ENCODE results near the gene NCKAP5.
"Not testable (repeated sequence)": the region's sequence is repeated elsewhere in the genome, so short reads cannot be mapped to it uniquely, and the experiment has no call there.

Gene NCKAP5

DNA sequence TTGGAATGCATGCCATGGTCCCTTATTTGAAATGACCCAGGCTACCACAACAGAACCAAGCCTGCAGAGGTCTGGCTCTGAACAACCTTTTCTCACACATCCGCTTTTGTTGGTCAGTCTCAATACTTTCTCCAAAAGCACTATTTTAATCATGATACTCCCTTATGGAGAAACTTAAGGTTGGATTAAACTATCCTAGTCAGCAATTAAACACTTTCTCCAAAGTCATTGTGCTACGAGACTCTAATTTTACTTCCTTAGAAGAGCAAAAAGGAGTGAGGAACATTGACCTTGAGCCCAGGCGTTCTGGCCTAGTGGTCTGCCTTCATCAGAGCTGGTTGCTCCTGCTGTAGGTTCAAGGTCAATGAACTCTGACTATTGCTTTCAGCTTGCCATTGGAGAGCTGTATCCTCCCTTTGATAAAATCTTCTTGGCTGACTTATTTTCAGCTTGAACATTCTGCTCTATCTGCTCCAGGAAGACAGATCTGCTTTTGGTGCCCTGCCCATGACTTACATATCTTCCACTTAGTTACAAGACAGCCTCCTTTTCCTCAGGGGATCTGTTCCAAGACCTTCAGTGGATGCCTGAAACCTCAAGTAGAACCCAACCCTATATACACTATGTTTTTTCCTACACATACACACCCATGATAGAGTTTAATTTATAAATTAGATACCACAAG, 91.2 kb downstream of the NCKAP5 start:
- no peak for TF ChIP-seq SPI1 (IDR thresholded peaks at IDR 0.05; ENCODE audit: borderline replicate concordance, low read depth)
- TF ChIP-seq GABPA (IDR thresholded peaks at IDR 0.05; ENCODE audit: low read depth): no peak
- TF ChIP-seq, protein P1, sequence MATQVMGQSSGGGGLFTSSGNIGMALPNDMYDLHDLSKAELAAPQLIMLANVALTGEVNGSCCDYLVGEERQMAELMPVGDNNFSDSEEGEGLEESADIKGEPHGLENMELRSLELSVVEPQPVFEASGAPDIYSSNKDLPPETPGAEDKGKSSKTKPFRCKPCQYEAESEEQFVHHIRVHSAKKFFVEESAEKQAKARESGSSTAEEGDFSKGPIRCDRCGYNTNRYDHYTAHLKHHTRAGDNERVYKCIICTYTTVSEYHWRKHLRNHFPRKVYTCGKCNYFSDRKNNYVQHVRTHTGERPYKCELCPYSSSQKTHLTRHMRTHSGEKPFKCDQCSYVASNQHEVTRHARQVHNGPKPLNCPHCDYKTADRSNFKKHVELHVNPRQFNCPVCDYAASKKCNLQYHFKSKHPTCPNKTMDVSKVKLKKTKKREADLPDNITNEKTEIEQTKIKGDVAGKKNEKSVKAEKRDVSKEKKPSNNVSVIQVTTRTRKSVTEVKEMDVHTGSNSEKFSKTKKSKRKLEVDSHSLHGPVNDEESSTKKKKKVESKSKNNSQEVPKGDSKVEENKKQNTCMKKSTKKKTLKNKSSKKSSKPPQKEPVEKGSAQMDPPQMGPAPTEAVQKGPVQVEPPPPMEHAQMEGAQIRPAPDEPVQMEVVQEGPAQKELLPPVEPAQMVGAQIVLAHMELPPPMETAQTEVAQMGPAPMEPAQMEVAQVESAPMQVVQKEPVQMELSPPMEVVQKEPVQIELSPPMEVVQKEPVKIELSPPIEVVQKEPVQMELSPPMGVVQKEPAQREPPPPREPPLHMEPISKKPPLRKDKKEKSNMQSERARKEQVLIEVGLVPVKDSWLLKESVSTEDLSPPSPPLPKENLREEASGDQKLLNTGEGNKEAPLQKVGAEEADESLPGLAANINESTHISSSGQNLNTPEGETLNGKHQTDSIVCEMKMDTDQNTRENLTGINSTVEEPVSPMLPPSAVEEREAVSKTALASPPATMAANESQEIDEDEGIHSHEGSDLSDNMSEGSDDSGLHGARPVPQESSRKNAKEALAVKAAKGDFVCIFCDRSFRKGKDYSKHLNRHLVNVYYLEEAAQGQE (IDR thresholded peaks at IDR 0.05; ENCODE audit: insufficient replicate concordance, low read depth): no peak
- no peak for DNase-seq (ENCODE audit: low read depth in 1 of 2, low spot score in 1 of 2)
- no peak overlapping the region for H3K4me3 ChIP-seq (replicated peaks; ENCODE audit: insufficient read depth, low read length)
- H3K27ac ChIP-seq (replicated peaks): no peak overlapping the region
- no peaks in the 10 kb centered on the region for H3K27me3 ChIP-seq (ENCODE audit: insufficient read depth, poor library complexity, severe bottlenecking)

DNA sequence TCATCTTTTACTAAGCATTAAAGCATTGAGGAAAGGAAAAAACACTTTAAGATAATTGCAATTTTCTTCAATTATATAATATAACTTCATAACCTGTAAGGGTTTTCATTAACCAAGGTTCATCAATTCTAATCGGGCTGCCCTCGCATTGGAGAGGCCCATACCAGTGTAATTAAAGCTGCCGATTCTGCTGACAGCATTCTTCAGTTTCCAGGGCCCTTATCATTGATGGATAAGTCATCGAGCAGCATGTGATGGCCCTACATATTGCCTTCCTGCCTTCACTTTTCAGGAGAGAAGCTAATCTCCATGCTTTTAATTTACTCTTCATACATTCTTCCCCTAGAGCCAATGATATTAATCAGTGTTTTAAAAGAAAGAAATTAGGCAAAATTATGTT, 92.0 kb downstream of the NCKAP5 start:
- no peak overlapping the region for H3K4me3 ChIP-seq (replicated peaks; ENCODE audit: insufficient read depth, low read length)
- TF ChIP-seq POLR2AphosphoS5 (IDR thresholded peaks at IDR 0.05; ENCODE audit: low read depth) (no peak), GABPA (IDR thresholded peaks at IDR 0.05; ENCODE audit: low read depth) (no peak), SPI1 (IDR thresholded peaks at IDR 0.05; ENCODE audit: borderline replicate concordance, low read depth) (no peak)
- TF ChIP-seq, protein P1 (IDR thresholded peaks at IDR 0.05; ENCODE audit: insufficient replicate concordance, low read depth): no peak
- TF ChIP-seq, protein P2, sequence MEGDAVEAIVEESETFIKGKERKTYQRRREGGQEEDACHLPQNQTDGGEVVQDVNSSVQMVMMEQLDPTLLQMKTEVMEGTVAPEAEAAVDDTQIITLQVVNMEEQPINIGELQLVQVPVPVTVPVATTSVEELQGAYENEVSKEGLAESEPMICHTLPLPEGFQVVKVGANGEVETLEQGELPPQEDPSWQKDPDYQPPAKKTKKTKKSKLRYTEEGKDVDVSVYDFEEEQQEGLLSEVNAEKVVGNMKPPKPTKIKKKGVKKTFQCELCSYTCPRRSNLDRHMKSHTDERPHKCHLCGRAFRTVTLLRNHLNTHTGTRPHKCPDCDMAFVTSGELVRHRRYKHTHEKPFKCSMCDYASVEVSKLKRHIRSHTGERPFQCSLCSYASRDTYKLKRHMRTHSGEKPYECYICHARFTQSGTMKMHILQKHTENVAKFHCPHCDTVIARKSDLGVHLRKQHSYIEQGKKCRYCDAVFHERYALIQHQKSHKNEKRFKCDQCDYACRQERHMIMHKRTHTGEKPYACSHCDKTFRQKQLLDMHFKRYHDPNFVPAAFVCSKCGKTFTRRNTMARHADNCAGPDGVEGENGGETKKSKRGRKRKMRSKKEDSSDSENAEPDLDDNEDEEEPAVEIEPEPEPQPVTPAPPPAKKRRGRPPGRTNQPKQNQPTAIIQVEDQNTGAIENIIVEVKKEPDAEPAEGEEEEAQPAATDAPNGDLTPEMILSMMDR (IDR thresholded peaks at IDR 0.05; ENCODE audit: insufficient read depth, low read length): no peak

DNA sequence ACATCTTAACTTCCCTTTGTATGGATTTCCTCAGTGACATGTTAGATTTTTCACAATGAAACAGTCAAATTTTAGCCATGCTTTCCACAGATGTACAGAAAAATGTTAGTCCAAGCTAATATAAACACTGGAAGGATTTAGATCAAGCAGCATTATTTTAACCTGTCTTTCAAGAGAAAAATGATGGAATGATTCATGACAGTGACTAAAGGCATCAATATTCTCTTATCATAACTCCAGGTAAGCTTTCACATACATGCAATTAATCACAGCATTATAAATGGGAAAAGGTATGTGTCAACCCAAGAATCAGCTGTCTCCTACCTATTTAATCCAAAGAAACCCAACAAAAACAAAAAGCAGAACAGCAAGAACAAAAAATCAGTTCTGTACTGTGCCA, 92.7 kb downstream of the NCKAP5 start:
- TF ChIP-seq SPI1 (IDR thresholded peaks at IDR 0.05; ENCODE audit: borderline replicate concordance, low read depth): no peak
- TF ChIP-seq, protein P2 (IDR thresholded peaks at IDR 0.05; ENCODE audit: insufficient read depth, low read length): no peak
- Histone ChIP-seq H3K27me3 (ENCODE audit: insufficient read depth, poor library complexity, severe bottlenecking) (no peaks in the 10 kb centered on the region), H3K27ac (replicated peaks) (no peak overlapping the region), H3K4me3 (replicated peaks; ENCODE audit: insufficient read depth, low read length) (no peak overlapping the region)
- DNase-seq (ENCODE audit: low read depth in 1 of 2, low spot score in 1 of 2): no peak

More for the DNA sequence above, 92.0 kb downstream of the NCKAP5 start:
- H3K27ac ChIP-seq (replicated peaks): no peak overlapping the region
- no peaks in the 10 kb centered on the region for H3K27me3 ChIP-seq (ENCODE audit: insufficient read depth, poor library complexity, severe bottlenecking)
- no peak for DNase-seq (ENCODE audit: low read depth in 1 of 2, low spot score in 1 of 2)

DNA sequence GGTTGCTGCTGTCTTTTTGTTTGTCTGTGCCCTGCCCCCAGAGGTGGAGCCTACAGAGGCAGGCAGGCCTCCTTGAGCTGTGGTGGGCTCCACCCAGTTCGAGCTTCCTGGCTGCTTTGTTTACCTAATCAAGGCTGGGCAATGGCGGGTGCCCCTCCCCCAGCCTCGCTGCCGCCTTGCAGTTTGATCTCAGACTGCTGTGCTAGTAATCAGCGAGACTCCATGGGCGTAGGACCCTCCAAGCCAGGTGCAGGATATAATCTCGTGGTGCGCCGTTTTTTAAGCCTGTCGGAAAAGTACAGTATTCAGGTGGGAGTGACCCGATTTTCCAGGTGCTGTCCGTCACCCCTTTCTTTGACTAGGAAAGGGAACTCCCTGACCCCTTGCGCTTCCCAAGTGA, 97.8 kb downstream of the NCKAP5 start:
- DNase-seq (ENCODE audit: low read depth in 1 of 2, low spot score in 1 of 2); H3K4me3 ChIP-seq (replicated peaks; ENCODE audit: insufficient read depth, low read length); H3K27me3 ChIP-seq (ENCODE audit: insufficient read depth, poor library complexity, severe bottlenecking); H3K27ac ChIP-seq (replicated peaks): not testable (repeated sequence)

DNA sequence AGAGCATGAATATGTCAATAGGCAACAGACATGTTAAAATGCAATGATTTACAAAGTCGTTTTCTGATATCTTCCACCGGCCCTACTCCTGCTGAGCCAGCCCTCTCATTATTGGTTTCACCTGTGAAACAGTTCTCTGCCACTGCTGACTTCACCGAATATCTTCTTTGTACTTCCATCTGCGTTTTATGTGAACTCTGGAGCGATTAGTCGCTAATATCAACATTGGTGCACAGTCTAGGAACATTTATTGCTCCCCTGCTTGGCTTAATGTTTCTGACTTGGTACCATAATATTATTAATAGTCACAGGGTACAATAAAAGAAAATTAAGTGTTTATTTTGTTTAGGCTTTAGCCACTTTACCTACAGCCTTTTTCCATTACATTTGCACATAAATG, 105.5 kb downstream of the NCKAP5 start:
- TF ChIP-seq, protein P2 (IDR thresholded peaks at IDR 0.05; ENCODE audit: insufficient read depth, low read length): no peak
- TF ChIP-seq, protein P1 (IDR thresholded peaks at IDR 0.05; ENCODE audit: insufficient replicate concordance, low read depth): no peak
- TF ChIP-seq POLR2AphosphoS5 (IDR thresholded peaks at IDR 0.05; ENCODE audit: low read depth) (no peak), GABPA (IDR thresholded peaks at IDR 0.05; ENCODE audit: low read depth) (no peak), SPI1 (IDR thresholded peaks at IDR 0.05; ENCODE audit: borderline replicate concordance, low read depth) (no peak)
- H3K4me3 ChIP-seq (replicated peaks; ENCODE audit: insufficient read depth, low read length): no peak overlapping the region
- H3K27me3 ChIP-seq (ENCODE audit: insufficient read depth, poor library complexity, severe bottlenecking): no peaks in the 10 kb centered on the region
- no peak for DNase-seq (ENCODE audit: low read depth in 1 of 2, low spot score in 1 of 2)
- H3K27ac ChIP-seq (replicated peaks): no peak overlapping the region

Measured in HL-60 (cell line).